Neutrophil (primary cell): ENCODE data around the gene FAM118A.

ENCODE experiments used
- H3K27ac ChIP-seq: fragments of 200-600 bp; sonication (generic); 2 replicates; pipeline ENCODE4 v1.5.1; 2016; ENCODE audit warnings: mild to moderate bottlenecking, moderate library complexity
- H3K27me3 ChIP-seq: fragments of 200-600 bp; sonication (generic); 2 replicates; pipeline ENCODE4 v1.6.0; 2016; ENCODE audit warnings: mild to moderate bottlenecking
- H3K36me3 ChIP-seq: fragments of 200-600 bp; sonication (generic); 2 replicates; pipeline ENCODE4 v1.5.1; 2017
- H3K4me1 ChIP-seq, 2 experiments: fragments of 200-600 bp in 1 of 2; sonication (generic) in 1 of 2; 1 replicate in 1 of 2; 2 replicates in 1 of 2; pipeline versions ENCODE4 v1.5.1 to v1.6.1; 2013 to 2016; ENCODE audit warnings: low read depth in 1 of 2, low read length in 1 of 2, mild to moderate bottlenecking in 1 of 2, moderate library complexity in 1 of 2; ENCODE audit not compliant: control insufficient read depth in 1 of 2, insufficient read depth in 1 of 2
- H3K4me3 ChIP-seq, 2 experiments: fragments of 200-600 bp in 1 of 2; sonication (generic) in 1 of 2; 1 replicate in 1 of 2; 2 replicates in 1 of 2; pipeline ENCODE4 v1.5.1; 2013 to 2016; ENCODE audit warnings: low read depth in 1 of 2, low read length in 1 of 2, mild to moderate bottlenecking in 1 of 2, moderate library complexity in 1 of 2
- H3K9me3 ChIP-seq: fragments of 200-600 bp; sonication (generic); 2 replicates; pipeline ENCODE4 v1.5.1; 2016
- CTCF ChIP-seq: fragments of 200-600 bp; sonication (generic); IDR thresholded peaks from 2 replicates; pipeline ENCODE4 v1.5.1; 2016; ENCODE audit warnings: antibody characterized with exemption

Gene FAM118A

GRCh38 chr22:45330548-45330947 is 20.8 kb downstream of the FAM118A start:
- Histone ChIP-seq H3K36me3 (peaks cover 73% of the 10 kb centered on the region), H3K27ac (no peak overlapping the region), H3K4me3 (no peak overlapping the region), H3K9me3 (no peaks in the 10 kb centered on the region), H3K27me3 (no peaks in the 10 kb centered on the region), H3K4me1 (no peaks in the 10 kb centered on the region)
- no peak for TF ChIP-seq CTCF

DNA sequence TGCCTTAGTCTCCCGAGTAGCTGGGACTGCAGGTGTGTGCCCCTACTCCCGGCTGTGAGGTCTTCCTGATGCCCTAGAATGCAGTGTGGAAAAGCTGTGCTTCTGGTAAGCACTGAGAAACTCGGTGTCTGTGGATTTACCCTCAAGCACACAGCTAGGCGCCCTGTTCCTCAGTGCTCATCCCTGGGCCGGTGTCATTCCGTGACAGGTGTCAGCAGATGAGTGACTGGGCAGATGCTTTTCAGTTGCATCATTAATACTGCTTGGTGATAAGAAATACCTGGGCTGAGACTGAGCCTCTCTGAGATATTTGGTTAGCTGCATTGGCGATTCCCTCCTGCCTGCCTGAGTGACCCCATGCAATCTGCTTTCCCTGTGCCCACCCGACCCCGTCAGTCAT is 21.8 kb downstream of the FAM118A start:
- no peak for TF ChIP-seq CTCF

GRCh38 chr22:45332001-45332400 is 22.3 kb downstream of the FAM118A start:
- no peaks in the 10 kb centered on the region for H3K9me3 ChIP-seq
- no peak for TF ChIP-seq CTCF
- H3K27ac ChIP-seq: no peak overlapping the region
- H3K27me3 ChIP-seq: no peaks in the 10 kb centered on the region
- peaks cover 88% of the 10 kb centered on the region for H3K36me3 ChIP-seq
- H3K4me1 ChIP-seq: no peaks in the 10 kb centered on the region
- no peak overlapping the region for H3K4me3 ChIP-seq

More for the DNA sequence above, 21.8 kb downstream of the FAM118A start:
- H3K27ac ChIP-seq: no peak overlapping the region
- peaks cover 83% of the 10 kb centered on the region for H3K36me3 ChIP-seq
- H3K27me3 ChIP-seq: no peaks in the 10 kb centered on the region
- no peak overlapping the region for H3K4me3 ChIP-seq
- no peaks in the 10 kb centered on the region for H3K9me3 ChIP-seq
- H3K4me1 ChIP-seq: no peaks in the 10 kb centered on the region

DNA sequence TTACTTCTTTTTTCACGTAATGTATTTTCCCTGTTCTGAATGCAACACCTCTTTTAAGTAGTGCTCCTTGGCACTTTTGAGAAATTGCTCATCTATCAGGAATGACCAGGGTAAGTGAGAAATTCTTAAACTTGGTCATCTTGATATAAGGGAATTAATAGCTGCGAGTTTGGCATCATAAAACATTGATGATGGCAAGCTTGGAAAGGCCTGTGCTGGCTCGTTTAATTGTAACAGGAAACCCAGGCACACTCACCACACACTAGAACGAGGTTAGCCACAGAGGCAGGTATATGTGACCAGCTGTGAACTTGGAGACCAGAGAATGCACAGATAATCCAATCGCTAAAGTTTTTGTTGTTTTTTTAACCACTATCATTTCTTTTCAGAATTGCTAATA is 24.3 kb downstream of the FAM118A start:
- no peaks in the 10 kb centered on the region for H3K9me3 ChIP-seq
- TF ChIP-seq CTCF: no peak
- H3K4me1 ChIP-seq: no peaks in the 10 kb centered on the region
- peaks cover 90% of the 10 kb centered on the region for H3K36me3 ChIP-seq
- H3K27ac ChIP-seq: no peak overlapping the region
- H3K27me3 ChIP-seq: no peaks in the 10 kb centered on the region
- H3K4me3 ChIP-seq: no peak overlapping the region

DNA sequence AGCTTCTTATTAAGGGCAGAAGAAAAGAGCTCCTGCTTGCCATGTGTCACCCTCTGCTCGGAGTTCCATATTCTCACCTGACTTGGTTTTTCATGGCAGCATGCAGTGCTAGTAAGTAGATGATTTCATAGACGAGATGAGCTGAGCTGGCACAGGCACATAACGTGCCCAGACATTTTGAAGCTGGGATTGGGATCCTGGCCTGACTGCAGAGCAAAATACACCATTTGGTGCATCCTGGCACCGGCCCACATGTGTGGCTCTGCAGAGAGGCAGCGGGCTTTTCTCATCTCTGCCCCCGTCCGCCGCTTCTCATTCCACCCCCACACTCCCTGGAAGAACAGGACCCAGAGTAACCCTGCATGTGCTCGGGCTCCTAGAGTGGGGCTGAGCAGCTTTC is 24.8 kb downstream of the FAM118A start:
- Histone ChIP-seq H3K36me3 (peaks cover 90% of the 10 kb centered on the region), H3K27ac (no peak overlapping the region), H3K27me3 (no peaks in the 10 kb centered on the region), H3K4me3 (no peak overlapping the region), H3K4me1 (no peaks in the 10 kb centered on the region), H3K9me3 (no peaks in the 10 kb centered on the region)
- TF ChIP-seq CTCF: no peak
